Ishikawa (cell line): ENCODE results near the gene SAE1.

Source experiments
- CEBPB ChIP-seq: IDR thresholded peaks from 2 replicates; pipeline ENCODE4 v1.6.1; 2012
- CREB1 ChIP-seq: IDR thresholded peaks from 2 replicates; pipeline ENCODE4 v1.6.1; 2012; ENCODE audit warnings: low read depth
- EGR1 ChIP-seq: IDR thresholded peaks from 2 replicates; pipeline ENCODE4 v1.6.1; 2012
- EP300 ChIP-seq: IDR thresholded peaks from 2 replicates; pipeline ENCODE4 v1.6.1; 2012; ENCODE audit warnings: borderline replicate concordance
- FOXM1 ChIP-seq: IDR thresholded peaks from 2 replicates; pipeline ENCODE4 v1.6.1; 2012; ENCODE audit warnings: low read depth, borderline replicate concordance
- NFIC ChIP-seq: IDR thresholded peaks from 2 replicates; pipeline ENCODE4 v1.6.1; 2012
- RAD21 ChIP-seq: IDR thresholded peaks from 2 replicates; pipeline ENCODE4 v1.6.1; 2012; ENCODE audit warnings: low read depth
- TAF1 ChIP-seq: IDR thresholded peaks from 2 replicates; pipeline ENCODE4 v1.6.1; 2012; ENCODE audit warnings: low read depth, mild to moderate bottlenecking
- TCF12 ChIP-seq: IDR thresholded peaks from 2 replicates; pipeline ENCODE4 v1.6.1; 2012; ENCODE audit warnings: low read depth
- TEAD4 ChIP-seq: IDR thresholded peaks from 2 replicates; pipeline ENCODE4 v1.6.1; 2012
- YY1 ChIP-seq: IDR thresholded peaks from 2 replicates; pipeline ENCODE4 v1.6.1; 2012; ENCODE audit warnings: low read depth
- ZBTB7A ChIP-seq: IDR thresholded peaks from 2 replicates; pipeline ENCODE4 v1.6.1; 2012; ENCODE audit warnings: low read depth
- TF ChIP-seq, protein P1 (sequence below): IDR thresholded peaks from 2 replicates; pipeline ENCODE4 v1.6.1; 2012
- TF ChIP-seq, protein P2 (sequence below): IDR thresholded peaks from 2 replicates; pipeline ENCODE4 v1.6.1; 2012; ENCODE audit warnings: low read depth, mild to moderate bottlenecking
- TF ChIP-seq, protein P3 (sequence below): IDR thresholded peaks from 2 replicates; pipeline ENCODE4 v1.6.1; 2012

The SAE1 gene

DNA sequence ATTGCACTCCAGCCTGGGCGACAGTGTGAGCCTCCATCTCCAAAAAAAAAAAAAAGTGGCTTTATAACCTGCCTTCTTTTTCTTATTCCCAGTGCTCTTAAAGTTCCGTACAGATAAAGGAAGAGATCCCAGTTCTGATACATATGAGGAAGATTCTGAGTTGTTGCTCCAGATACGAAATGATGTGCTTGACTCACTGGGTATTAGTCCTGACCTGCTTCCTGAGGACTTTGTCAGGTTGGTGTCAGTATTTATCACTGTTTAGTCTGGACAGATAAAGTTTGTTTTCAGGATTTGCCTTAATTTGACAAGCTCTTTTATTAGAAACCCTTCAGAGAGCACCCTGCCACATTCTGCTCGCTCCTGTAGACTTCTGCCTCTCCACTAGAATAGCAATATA is 66.5 kb downstream of the SAE1 start:
- TF ChIP-seq YY1, result no peak
- no peak for TF ChIP-seq ZBTB7A
- no peak for TF ChIP-seq FOXM1
- TF ChIP-seq, protein P1, sequence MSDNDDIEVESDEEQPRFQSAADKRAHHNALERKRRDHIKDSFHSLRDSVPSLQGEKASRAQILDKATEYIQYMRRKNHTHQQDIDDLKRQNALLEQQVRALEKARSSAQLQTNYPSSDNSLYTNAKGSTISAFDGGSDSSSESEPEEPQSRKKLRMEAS, result no peak
- no peak for TF ChIP-seq EP300
- no peak for TF ChIP-seq CEBPB
- TF ChIP-seq, protein P2, sequence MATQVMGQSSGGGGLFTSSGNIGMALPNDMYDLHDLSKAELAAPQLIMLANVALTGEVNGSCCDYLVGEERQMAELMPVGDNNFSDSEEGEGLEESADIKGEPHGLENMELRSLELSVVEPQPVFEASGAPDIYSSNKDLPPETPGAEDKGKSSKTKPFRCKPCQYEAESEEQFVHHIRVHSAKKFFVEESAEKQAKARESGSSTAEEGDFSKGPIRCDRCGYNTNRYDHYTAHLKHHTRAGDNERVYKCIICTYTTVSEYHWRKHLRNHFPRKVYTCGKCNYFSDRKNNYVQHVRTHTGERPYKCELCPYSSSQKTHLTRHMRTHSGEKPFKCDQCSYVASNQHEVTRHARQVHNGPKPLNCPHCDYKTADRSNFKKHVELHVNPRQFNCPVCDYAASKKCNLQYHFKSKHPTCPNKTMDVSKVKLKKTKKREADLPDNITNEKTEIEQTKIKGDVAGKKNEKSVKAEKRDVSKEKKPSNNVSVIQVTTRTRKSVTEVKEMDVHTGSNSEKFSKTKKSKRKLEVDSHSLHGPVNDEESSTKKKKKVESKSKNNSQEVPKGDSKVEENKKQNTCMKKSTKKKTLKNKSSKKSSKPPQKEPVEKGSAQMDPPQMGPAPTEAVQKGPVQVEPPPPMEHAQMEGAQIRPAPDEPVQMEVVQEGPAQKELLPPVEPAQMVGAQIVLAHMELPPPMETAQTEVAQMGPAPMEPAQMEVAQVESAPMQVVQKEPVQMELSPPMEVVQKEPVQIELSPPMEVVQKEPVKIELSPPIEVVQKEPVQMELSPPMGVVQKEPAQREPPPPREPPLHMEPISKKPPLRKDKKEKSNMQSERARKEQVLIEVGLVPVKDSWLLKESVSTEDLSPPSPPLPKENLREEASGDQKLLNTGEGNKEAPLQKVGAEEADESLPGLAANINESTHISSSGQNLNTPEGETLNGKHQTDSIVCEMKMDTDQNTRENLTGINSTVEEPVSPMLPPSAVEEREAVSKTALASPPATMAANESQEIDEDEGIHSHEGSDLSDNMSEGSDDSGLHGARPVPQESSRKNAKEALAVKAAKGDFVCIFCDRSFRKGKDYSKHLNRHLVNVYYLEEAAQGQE, result no peak
- TF ChIP-seq NFIC, result no peak

DNA sequence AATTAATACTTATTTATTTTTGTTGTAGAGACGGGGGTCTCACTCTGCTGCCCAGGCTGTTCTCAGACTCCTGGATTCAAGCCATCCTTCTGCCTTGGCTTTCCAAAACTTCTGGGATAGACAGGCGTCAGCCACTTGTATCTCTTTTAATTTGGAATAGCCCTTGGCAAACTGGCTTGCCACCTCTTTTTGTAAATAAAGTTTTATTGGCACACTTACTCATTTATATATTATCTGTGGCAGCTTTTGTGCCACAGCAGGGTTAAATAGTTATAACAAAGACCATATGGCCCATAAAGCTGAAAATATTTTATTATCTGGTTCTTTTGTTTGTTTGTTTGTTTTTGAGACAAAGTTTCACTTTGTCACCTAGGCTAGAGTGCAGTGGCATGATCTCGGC is 69.9 kb downstream of the SAE1 start:
- TF ChIP-seq, protein P2, result no peak
- TF ChIP-seq TCF12 (no peak), FOXM1 (no peak), EP300 (no peak), ZBTB7A (no peak), CEBPB (no peak), NFIC (no peak), RAD21 (no peak), YY1 (no peak), EGR1 (no peak), TAF1 (no peak), TEAD4 (no peak)
- TF ChIP-seq, protein P3, sequence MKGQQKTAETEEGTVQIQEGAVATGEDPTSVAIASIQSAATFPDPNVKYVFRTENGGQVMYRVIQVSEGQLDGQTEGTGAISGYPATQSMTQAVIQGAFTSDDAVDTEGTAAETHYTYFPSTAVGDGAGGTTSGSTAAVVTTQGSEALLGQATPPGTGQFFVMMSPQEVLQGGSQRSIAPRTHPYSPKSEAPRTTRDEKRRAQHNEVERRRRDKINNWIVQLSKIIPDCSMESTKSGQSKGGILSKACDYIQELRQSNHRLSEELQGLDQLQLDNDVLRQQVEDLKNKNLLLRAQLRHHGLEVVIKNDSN, result no peak
- TF ChIP-seq, protein P1, result no peak

DNA sequence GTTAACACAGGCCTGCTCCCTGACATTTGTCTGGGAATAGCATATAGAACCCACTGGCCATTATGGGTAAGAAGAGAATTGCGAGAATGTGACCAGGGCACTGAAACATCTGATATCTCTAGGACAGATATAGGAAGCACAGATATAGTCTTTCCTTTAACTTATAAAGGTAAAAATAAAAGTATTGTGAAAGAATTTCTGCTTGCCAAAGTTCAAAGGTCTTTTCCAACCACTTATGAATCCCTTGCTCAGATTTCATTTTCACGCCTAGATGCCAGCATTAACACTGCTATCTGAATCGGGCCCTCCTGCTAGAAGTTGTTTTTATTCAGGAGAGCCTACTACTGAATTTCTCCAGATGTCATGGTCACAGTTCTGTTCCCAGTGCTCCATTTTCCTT is 72.6 kb downstream of the SAE1 start:
- TF ChIP-seq EGR1 (no peak), TAF1 (no peak), EP300 (no peak), FOXM1 (no peak), YY1 (no peak), CEBPB (no peak), RAD21 (no peak), TCF12 (no peak), ZBTB7A (no peak), NFIC (no peak), TEAD4 (no peak), CREB1 (no peak)
- TF ChIP-seq, protein P3, result no peak
- TF ChIP-seq, protein P2, result no peak
- TF ChIP-seq, protein P1, result no peak

DNA sequence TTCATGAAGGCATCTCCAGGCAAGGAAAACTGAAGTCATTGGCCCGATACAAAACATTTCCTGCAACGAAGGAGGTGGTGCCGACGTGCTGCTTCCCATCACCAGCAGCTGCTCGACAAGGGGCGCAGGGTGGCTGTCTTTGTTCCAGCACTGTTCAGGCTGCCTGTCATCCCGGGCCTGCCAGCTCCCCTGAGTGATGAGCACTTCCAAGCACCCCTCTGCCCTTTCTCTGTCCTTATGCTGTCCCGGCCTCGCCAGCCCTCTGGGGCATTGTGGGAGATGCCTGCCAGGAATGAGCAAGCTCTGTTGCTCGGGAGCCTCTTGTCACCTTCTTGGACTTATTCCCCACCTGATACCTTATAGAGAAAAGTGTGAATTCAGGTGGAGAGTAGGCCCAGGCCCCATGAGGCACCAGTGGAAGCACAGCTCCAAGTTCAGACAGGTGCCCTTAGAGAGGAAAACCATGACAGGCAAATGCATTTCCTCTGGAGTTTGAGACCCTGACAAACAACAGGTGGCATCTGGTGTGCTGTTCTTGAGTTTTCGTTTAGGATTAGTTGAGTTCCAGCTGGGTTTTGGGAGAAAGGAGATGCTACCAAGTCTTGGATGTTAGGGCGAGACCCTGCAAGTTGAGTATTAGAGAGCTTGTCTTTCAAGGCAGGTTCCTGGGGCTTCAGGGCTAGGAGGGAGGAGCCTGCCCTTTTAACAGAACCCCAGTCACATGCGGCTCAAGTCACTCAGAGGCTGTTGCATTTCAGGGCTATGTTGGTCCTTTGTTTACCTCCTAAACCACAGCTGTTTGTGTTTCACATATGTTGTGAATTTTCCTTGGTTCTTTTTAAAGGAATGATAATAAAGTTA is 78.9 kb downstream of the SAE1 start:
- TF ChIP-seq, protein P3, result no peak
- TF ChIP-seq EP300 (no peak), TAF1 (no peak)
